Activated CD4-positive, alpha-beta T cell treated with anti-CD3 and anti-CD28 coated beads, Interleukin-2, amount 50 U/mL, for 4 hours (primary cell): ENCODE results near the gene UBC.

Experiments
- DNase-seq, 2 experiments: peaks; one replicate each; pipeline ENCODE4 v3.0.0-alpha.2; 2020

The UBC gene

DNA sequence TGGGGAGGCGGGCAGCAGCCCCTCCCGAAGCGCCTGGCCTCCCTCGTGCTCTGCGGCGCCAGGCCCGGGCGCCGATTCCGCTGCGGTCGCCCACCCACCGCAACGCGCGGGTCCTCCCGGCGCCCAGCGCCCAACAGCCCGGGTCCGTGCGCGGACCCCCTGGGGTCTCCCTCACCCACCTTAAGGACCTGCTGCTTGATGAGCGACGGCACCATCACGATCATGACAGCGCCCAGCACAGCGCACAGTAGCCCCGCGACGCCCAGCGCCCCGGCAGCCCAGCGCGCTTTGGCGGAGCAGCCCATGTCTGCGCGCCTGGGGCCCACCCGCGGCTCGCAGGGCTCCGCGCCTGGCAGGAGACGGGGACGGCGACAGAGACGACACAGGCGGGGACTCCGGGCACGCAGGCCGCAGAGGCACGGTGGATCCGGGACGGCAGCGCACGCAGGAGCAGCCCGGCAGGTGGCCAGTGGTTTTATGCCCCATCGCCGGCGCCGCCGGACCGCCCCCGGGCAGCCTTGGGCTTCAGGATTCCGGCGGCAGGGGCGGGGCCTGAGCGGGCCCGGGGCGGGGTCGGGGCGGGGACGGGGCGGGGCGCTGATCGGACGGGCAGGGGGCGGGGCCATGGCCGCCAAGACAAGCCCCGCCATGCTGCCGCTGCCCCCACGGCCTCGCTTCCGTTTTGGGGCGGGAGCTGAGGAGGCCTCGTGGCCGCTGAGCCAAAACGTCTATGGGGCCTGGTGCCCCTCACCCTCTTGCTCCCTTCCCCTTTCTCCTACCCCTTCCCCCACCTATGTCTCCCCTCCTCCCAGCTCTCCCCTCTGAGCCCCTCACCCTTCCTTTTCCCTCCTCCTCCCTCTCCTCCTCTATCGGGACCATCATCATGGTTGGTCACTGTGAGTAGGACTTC lies 50.8 kb downstream of the UBC start, which contains the start of gene SCARB1:
Gene SCARB1 (minus strand): TSS at position 449 of the 910 bp plus-strand sequence. CDS start 144 bp downstream, at position 305.
- DNase-seq: peak; percentile 64 to 66

DNA sequence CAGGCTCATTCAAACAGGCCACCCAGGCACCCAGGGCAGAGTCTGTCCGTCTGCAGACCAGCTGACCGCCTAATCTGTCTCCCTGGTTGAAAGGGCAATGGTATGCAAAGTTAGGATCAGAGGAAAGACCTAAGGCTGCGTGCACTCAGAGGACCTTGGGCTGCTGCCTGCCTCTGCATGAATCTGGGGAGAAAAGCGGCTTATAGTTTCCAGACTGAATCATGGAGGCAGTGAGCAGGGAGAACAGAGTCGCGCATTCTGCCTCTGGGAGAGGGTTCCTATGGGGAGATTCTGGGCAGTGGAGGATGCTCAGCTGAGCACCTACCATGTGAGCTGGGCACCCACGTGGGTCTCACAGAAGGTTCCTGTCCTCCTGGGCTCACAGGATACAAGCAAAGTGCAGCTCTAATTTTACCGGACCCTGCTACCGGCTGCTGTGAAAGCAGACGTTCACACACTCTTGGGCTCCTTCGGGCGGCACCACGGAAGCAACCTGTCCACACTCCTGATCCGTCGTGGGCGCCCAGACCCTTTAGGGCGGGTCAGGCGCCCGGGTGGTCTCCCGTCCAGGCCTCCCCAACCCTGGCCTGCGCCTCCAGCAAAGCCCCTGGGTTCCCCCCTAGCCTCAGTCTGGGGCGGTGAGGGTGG lies 51.6 kb downstream of the UBC start:
- no peak for DNase-seq

DNA sequence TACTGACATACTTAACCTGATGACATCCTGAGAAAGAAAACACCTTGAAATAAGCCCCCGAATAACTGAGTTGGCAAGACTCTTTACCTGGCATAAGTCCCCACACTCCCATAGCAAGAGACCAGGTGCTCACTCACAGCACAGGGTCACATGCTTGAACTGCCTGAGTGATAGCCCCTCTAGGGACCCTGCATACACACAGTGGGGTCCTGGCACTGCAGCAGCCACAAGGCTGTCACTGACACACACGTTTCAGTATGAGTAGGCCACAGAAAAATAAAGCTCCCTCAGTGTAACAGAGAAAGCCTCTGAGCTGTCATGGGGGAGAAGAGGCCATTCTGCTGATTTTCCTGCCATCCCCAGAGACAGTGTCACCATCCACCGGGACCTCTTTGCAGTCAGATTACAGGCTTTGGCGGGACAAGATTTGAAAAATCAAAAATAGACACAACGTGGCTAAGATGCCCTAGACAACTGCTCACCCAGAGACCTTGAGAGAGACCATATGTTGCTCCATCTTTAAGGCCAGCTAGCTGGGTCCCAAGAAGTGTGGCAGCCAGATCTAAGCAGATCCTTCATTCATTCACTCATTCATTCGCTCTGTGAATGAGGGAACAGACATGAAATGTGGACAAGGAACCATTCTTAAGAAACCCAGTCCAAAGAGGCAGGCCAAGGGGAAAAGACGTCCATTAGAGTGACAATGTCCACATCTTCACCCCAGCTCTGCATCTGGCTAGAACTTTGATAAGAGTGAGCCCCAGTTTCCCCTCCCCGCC lies 52.4 kb downstream of the UBC start:
- DNase-seq: no peak
